Bronchial epithelial cell (primary cell): ENCODE results near the gene PACS1. TPM values are rescaled to one million over a fixed set of nuclear protein-coding genes. Genes with fewer than 3 reads are reported as not detected.
"Not testable (repeated sequence)": the region's sequence is repeated elsewhere in the genome, so short reads cannot be mapped to it uniquely, and the experiment has no call there.

Source experiments
- DNase-seq: peaks from one replicate; pipeline ENCODE4 v3.0.0-alpha.2; 2010; ENCODE audit warnings: low read depth
- FAIRE-seq: peaks from 2 replicates; lab custom pipeline; 2011; peaks lifted over from hg19 to GRCh38; lab: Jason Lieb, UNC
- H3K27me3 ChIP-seq: 2 replicates; pipeline ENCODE4 v1.5.1; 2011; ENCODE audit warnings: low read length; ENCODE audit not compliant: control insufficient read depth, insufficient read depth
- H3K36me3 ChIP-seq: 2 replicates; pipeline ENCODE4 v1.5.1; 2011; ENCODE audit warnings: low read length; ENCODE audit not compliant: control insufficient read depth, insufficient read depth
- H3K4me3 ChIP-seq: 2 replicates; pipeline ENCODE4 v1.5.1; 2011; ENCODE audit warnings: mild to moderate bottlenecking, low read depth, low read length, control low read depth
- CTCF ChIP-seq: IDR thresholded peaks from 2 replicates; pipeline ENCODE4 v1.5.1; 2011; ENCODE audit warnings: mild to moderate bottlenecking, moderate library complexity, low read length, control low read depth, inconsistent platforms; ENCODE audit not compliant: insufficient read depth, severe bottlenecking
- total RNA-seq: library from RNA; depleted of rRNA; stranded (reverse); fragments of >200 nt; gene quantifications from 2 replicates; pipeline ENCODE4 v1.2.1, GENCODE V29; 2014

PACS1 gene
- total RNA-seq, 1 donor from 2014 or later: 6.8 TPM

GRCh38 chr11:66089067-66089466, 19.0 kb downstream of the PACS1 start:
- DNase-seq (no peak), FAIRE-seq (no peak)
- TF ChIP-seq CTCF: no peak

DNA sequence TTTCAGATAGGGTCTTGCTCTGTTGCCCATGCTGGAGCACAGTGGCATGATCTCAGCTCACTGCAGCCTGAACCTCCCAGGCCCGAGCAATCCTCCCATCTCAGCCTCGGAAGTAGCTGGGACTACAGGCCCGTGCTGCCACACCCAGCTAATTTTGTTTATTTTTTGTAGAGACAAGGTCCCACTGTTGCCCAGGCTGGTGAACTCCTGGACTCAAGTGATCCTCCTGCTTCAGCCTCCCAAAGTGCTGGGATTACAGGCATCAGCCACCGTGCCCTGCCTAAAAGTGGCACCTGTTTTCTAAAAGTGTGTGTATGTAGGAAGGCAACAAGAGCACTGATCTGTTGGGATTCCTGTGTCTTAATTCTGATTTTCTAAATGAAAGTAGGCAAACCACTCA, 20.2 kb downstream of the PACS1 start:
- H3K27me3 ChIP-seq: no peaks in the 10 kb centered on the region
- no peak overlapping the region for H3K4me3 ChIP-seq
- DNase-seq: no peak
- TF ChIP-seq CTCF: no peak
- no peaks in the 10 kb centered on the region for H3K36me3 ChIP-seq
- no peak for FAIRE-seq

More at GRCh38 chr11:66089067-66089466, 19.0 kb downstream of the PACS1 start:
- Histone ChIP-seq H3K27me3 (no peaks in the 10 kb centered on the region), H3K4me3 (no peak overlapping the region), H3K36me3 (no peaks in the 10 kb centered on the region)

- not testable (repeated sequence) for DNase-seq, H3K27me3 ChIP-seq, FAIRE-seq, H3K36me3 ChIP-seq, H3K4me3 ChIP-seq
These were observed 22.1 kb downstream of the PACS1 start for GRCh38 chr11:66092125-66092524.

DNA sequence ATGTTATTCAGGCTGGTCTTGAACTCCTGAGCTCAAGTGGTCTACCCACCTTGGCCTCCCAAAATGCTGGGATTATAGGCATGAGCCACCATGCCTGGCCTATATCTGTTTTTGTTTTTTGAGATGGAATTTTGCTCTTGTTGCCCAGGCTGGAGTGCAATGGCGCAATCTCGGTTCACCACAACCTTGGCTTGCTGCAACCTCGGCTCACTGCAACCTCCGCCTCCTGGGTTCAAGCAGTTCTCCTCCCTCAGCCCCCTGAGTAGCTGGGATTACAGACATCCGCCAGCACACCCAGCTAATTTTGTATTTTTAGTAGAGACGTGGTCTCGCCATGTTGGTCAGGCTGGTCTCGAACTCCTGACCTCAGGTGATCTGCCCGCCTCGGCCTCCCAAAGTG, 29.7 kb downstream of the PACS1 start:
- not testable (repeated sequence) for H3K36me3 ChIP-seq, H3K27me3 ChIP-seq, DNase-seq, FAIRE-seq, H3K4me3 ChIP-seq

GRCh38 chr11:66100272-66101065, 30.4 kb downstream of the PACS1 start:
- peak; percentile 48 for DNase-seq
- no peak for TF ChIP-seq CTCF
- Histone ChIP-seq H3K4me3 (no peak overlapping the region), H3K27me3 (no peaks in the 10 kb centered on the region), H3K36me3 (no peaks in the 10 kb centered on the region)
- no peak for FAIRE-seq

- Histone ChIP-seq H3K27me3 (no peaks in the 10 kb centered on the region), H3K4me3 (no peak overlapping the region), H3K36me3 (no peaks in the 10 kb centered on the region)
- no peak for DNase-seq
- TF ChIP-seq CTCF: no peak
- no peak for FAIRE-seq
These were observed 31.0 kb downstream of the PACS1 start for GRCh38 chr11:66101066-66101464.

- no peak overlapping the region for H3K4me3 ChIP-seq
- DNase-seq: no peak
- no peak for TF ChIP-seq CTCF
- H3K36me3 ChIP-seq: no peaks in the 10 kb centered on the region
- no peak for FAIRE-seq
- H3K27me3 ChIP-seq: no peaks in the 10 kb centered on the region
These were observed 34.1 kb downstream of the PACS1 start for GRCh38 chr11:66104057-66104638.
